Hair follicular keratinocyte (primary cell): ENCODE measurements around the gene PCDHGA10. TPM values are rescaled to one million over a fixed set of nuclear protein-coding genes. Genes with fewer than 3 reads are reported as not detected.

Experiments
- total RNA-seq: library from RNA; depleted of rRNA; stranded (reverse); fragments of >200 nt; gene quantifications from 2 replicates; pipeline ENCODE4 v1.2.3, GENCODE V29; 2015

PCDHGA10 gene
- total RNA-seq = 1.3 and 1.6 TPM in 2 replicates

GRCh38 chr5:141412854-141413539 is at the start of gene PCDHGA10:
PCDHGA10 (plus strand) TSS chr5:141412987; CDS start chr5:141413176, 189 bp downstream.

GRCh38 chr5:141363952-141364660 is 48.7 kb upstream of the PCDHGA10 start, which contains the start of gene PCDHGA5:
PCDHGA5 (plus strand) TSS chr5:141364162; CDS start chr5:141364331, 169 bp downstream.

GRCh38 chr5:141369994-141370848 is 42.6 kb upstream of the PCDHGA10 start, which contains the start of gene PCDHGB3:
PCDHGB3 (plus strand) TSS chr5:141370242; CDS start chr5:141370395, 153 bp downstream.

GRCh38 chr5:141373673-141374317 is 39.0 kb upstream of the PCDHGA10 start, which contains the start of gene PCDHGA6:
PCDHGA6 (plus strand) TSS chr5:141373891; CDS start chr5:141374084, 193 bp downstream.

GRCh38 chr5:141382469-141383294 is 30.1 kb upstream of the PCDHGA10 start, which contains the start of gene PCDHGA7:
PCDHGA7 (plus strand) TSS chr5:141382742; CDS start chr5:141382900, 158 bp downstream.

GRCh38 chr5:141387557-141388311 is 25.1 kb upstream of the PCDHGA10 start, which contains the start of gene PCDHGB4:
PCDHGB4 (plus strand) TSS chr5:141387698; CDS start chr5:141387885, 187 bp downstream.

GRCh38 chr5:141392429-141393198 is 20.2 kb upstream of the PCDHGA10 start, which contains the start of gene PCDHGA8:
PCDHGA8 (plus strand) TSS chr5:141392633; CDS start chr5:141392814, 181 bp downstream.

GRCh38 chr5:141397756-141398551 is 14.8 kb upstream of the PCDHGA10 start, which contains the start of gene PCDHGB5:
PCDHGB5 (plus strand) TSS chr5:141397947; CDS start chr5:141398128, 181 bp downstream.

GRCh38 chr5:141402553-141403243 is 10.1 kb upstream of the PCDHGA10 start, which contains the start of gene PCDHGA9:
PCDHGA9 (plus strand) TSS chr5:141402778; CDS start chr5:141402953, 175 bp downstream.

GRCh38 chr5:141407790-141408505 is 4.8 kb upstream of the PCDHGA10 start, which contains the start of gene PCDHGB6:
PCDHGB6 (plus strand) TSS chr5:141408021; CDS start chr5:141408203, 182 bp downstream.

GRCh38 chr5:141417494-141418172 is 4.8 kb downstream of the PCDHGA10 start, which contains the start of gene PCDHGB7:
PCDHGB7 (plus strand) TSS chr5:141417677; CDS start chr5:141417860, 183 bp downstream.

GRCh38 chr5:141420855-141421488 is 8.2 kb downstream of the PCDHGA10 start, which contains the start of gene PCDHGA11:
PCDHGA11 (plus strand) TSS chr5:141421051; CDS start chr5:141421228, 177 bp downstream.

GRCh38 chr5:141430332-141431113 is 17.7 kb downstream of the PCDHGA10 start, which contains the start of gene PCDHGA12:
PCDHGA12 (plus strand) TSS chr5:141430507; CDS start chr5:141430760, 253 bp downstream.

